CD14-positive monocyte (primary cell): ENCODE measurements around the gene KPNA3. TPM values are rescaled to one million over a fixed set of nuclear protein-coding genes. Genes with fewer than 3 reads are reported as not detected.

Experiments used
- DNase-seq, 3 donors: peaks; one replicate each; pipeline ENCODE4 v3.0.0-alpha.2; 2011 to 2022
- H2AFZ ChIP-seq: 2 replicates; pipeline ENCODE4 v1.6.0; 2012; ENCODE audit warnings: mild to moderate bottlenecking, low read depth, low read length, inconsistent platforms; ENCODE audit not compliant: insufficient read depth, poor library complexity, severe bottlenecking
- H3K27ac ChIP-seq, 2 donors: 1 replicate in 1 of 2; 2 replicates in 1 of 2; pipeline ENCODE4 v1.5.1; 2012 to 2013; ENCODE audit warnings: low read length in 2 of 2, control low read depth in 1 of 2, inconsistent platforms in 1 of 2, low read depth in 1 of 2, mild to moderate bottlenecking in 1 of 2
- H3K27me3 ChIP-seq, 2 donors: one replicate each; pipeline versions ENCODE4 v1.6.0 to v1.6.1; 2011 to 2013; ENCODE audit warnings: low read length in 2 of 2; ENCODE audit not compliant: control insufficient read depth in 2 of 2, insufficient read depth in 2 of 2
- H3K36me3 ChIP-seq, 2 donors: replicated peaks in 1 of 2; 1 replicate in 1 of 2; 2 replicates in 1 of 2; pipeline versions ENCODE4 v1.5.1 to v1.6.1; 2012 to 2013; ENCODE audit warnings: low read length in 2 of 2, control low read depth in 1 of 2, inconsistent platforms in 1 of 2, mild to moderate bottlenecking in 1 of 2; ENCODE audit not compliant: insufficient read depth in 2 of 2, control insufficient read depth in 1 of 2
- H3K4me1 ChIP-seq, 2 donors: 1 replicate in 1 of 2; 2 replicates in 1 of 2; pipeline versions ENCODE4 v1.5.1 to v1.6.1; 2012 to 2013; ENCODE audit warnings: low read length in 2 of 2, control low read depth in 1 of 2, inconsistent platforms in 1 of 2, mild to moderate bottlenecking in 1 of 2, moderate library complexity in 1 of 2; ENCODE audit not compliant: insufficient read depth in 2 of 2, control insufficient read depth in 1 of 2
- H3K4me2 ChIP-seq: replicated peaks from 2 replicates; pipeline ENCODE3; 2012; ENCODE audit warnings: low read length, moderate library complexity, mild to moderate bottlenecking; ENCODE audit not compliant: poor library complexity, severe bottlenecking; ENCODE audit errors: extremely low read depth
- H3K4me3 ChIP-seq, 3 experiments: fragments of 200-600 bp in 1 of 3; sonication (generic) in 1 of 3; replicated peaks in 1 of 3; 1 replicate in 2 of 3; 2 replicates in 1 of 3; pipeline ENCODE4 v1.5.1; 2011 to 2013; ENCODE audit warnings: low read length in 3 of 3, mild to moderate bottlenecking in 3 of 3, control low read depth in 2 of 3, low read depth in 2 of 3, inconsistent platforms in 1 of 3, moderate library complexity in 1 of 3
- H3K79me2 ChIP-seq: 2 replicates; pipeline ENCODE4 v1.6.0; 2012; ENCODE audit warnings: mild to moderate bottlenecking, control low read depth, inconsistent platforms, low read length, moderate library complexity; ENCODE audit not compliant: insufficient read depth
- H3K9ac ChIP-seq: 2 replicates; pipeline ENCODE4 v1.6.0; 2017; ENCODE audit warnings: low read length, mild to moderate bottlenecking; ENCODE audit not compliant: insufficient read depth, poor library complexity, severe bottlenecking
- H3K9me3 ChIP-seq, 2 donors: replicated peaks in 1 of 2; 1 replicate in 1 of 2; 2 replicates in 1 of 2; pipeline versions ENCODE4 v1.5.1 to v1.6.1; 2012 to 2013; ENCODE audit warnings: low read length in 2 of 2, control low read depth in 1 of 2; ENCODE audit not compliant: control insufficient read depth in 1 of 2, insufficient read depth in 1 of 2
- H4K20me1 ChIP-seq: 2 replicates; pipeline ENCODE4 v1.6.0; 2012; ENCODE audit warnings: mild to moderate bottlenecking, low read length, control low read depth, moderate library complexity; ENCODE audit not compliant: insufficient read depth
- H3K27ac Mint-ChIP-seq, 7 donors: one replicate each; pipeline ENCODE4 v1.8.0; 2020; ENCODE audit warnings: mild to moderate bottlenecking in 7 of 7, mixed read lengths in 7 of 7, moderate library complexity in 6 of 7, inconsistent platforms in 2 of 7
- H3K27me3 Mint-ChIP-seq, 3 donors: one replicate each; pipeline ENCODE4 v1.8.0; 2021 to 2022; ENCODE audit warnings: low read depth in 3 of 3, mild to moderate bottlenecking in 3 of 3, mixed read lengths in 3 of 3, moderate library complexity in 3 of 3, inconsistent platforms in 1 of 3
- H3K36me3 Mint-ChIP-seq, 2 donors: one replicate each; pipeline ENCODE4 v1.8.0; 2020; ENCODE audit warnings: mixed read lengths in 2 of 2, inconsistent platforms in 1 of 2, mild to moderate bottlenecking in 1 of 2
- H3K4me1 Mint-ChIP-seq: one replicate; pipeline ENCODE4 v1.8.0; 2020; ENCODE audit warnings: mild to moderate bottlenecking, mixed read lengths
- H3K4me3 Mint-ChIP-seq, 2 donors: one replicate each; pipeline ENCODE4 v1.8.0; 2020; ENCODE audit warnings: mild to moderate bottlenecking in 2 of 2, mixed read lengths in 2 of 2, moderate library complexity in 1 of 2
- H3K9me3 Mint-ChIP-seq, 7 donors: one replicate each; pipeline ENCODE4 v1.8.0; 2020 to 2022; ENCODE audit warnings: mixed read lengths in 7 of 7, mild to moderate bottlenecking in 6 of 7, moderate library complexity in 6 of 7, inconsistent platforms in 2 of 7
- CTCF ChIP-seq: fragments of 200-600 bp; IDR thresholded peaks from one replicate; pipeline ENCODE4 v1.8.0; 2022; ENCODE audit warnings: antibody characterized with exemption, mild to moderate bottlenecking
- WGBS: methylation state at CpG from one replicate; pipeline ENCODE4 v1.1.5; 2013; ENCODE audit warnings: missing lambda C conversion rate; ENCODE audit not compliant: insufficient coverage; 5-methylcytosine and 5-hydroxymethylcytosine counted together
- intact Hi-C, 2 donors: fragments of 100-400 bp; cut with micrococcal nuclease; formaldehyde crosslinking; loops; one replicate each; pipeline versions ENCODE4 v1.15.0 to v1.15.1; 2023
- polyA plus RNA-seq, 3 donors: library from polyadenylated mRNA; depleted of rRNA in 1 of 3; unstranded in 2 of 3; stranded (reverse) in 1 of 3; fragments of 300-500 nt in 2 of 3; fragments of >200 nt in 1 of 3; fragmentation: Illumina TruSeq in 2 of 3; gene quantifications; 1 replicate in 2 of 3; 2 replicates in 1 of 3; pipeline ENCODE4 v1.2.3, GENCODE V29; 2012 to 2021

KPNA3 gene
- polyA plus RNA-seq, 3 donors = 11.5 to 15.3 (median 12.8) TPM

- WGBS = 100% methylated on average over 4 of the region's 5 CpGs
- DNase-seq = no peak
- Histone ChIP-seq H3K4me3 (no peak overlapping the region), H3K4me2 (no peak overlapping the region), H3K36me3 (no peaks in the 10 kb centered on the region), H4K20me1 (no peaks in the 10 kb centered on the region), H3K27ac (no peak overlapping the region), H3K79me2 (no peaks in the 10 kb centered on the region), H3K27me3 (no peaks in the 10 kb centered on the region), H2AFZ (no peak overlapping the region), H3K9ac (no peak overlapping the region), H3K9me3 (no peaks in the 10 kb centered on the region), H3K4me1 (peaks cover 3 to 5% of the 10 kb centered on the region in 2 donors)
- Mint-ChIP-seq H3K4me1 (peaks cover 4% of the 10 kb centered on the region), H3K27ac (no peak overlapping the region), H3K4me3 (no peak overlapping the region), H3K9me3 (peaks cover 6 to 14% (median 11%) of the 10 kb centered on the region in 7 donors), H3K27me3 (peaks cover 0 to 4% (median 1%) of the 10 kb centered on the region in 3 donors), H3K36me3 (peaks cover 0 to 2% of the 10 kb centered on the region in 2 donors)
- no peak for TF ChIP-seq CTCF
- intact Hi-C loops = no loop called here
Measured at GRCh38 chr13:49833402-49833801, 40.9 kb upstream of the KPNA3 start.

GRCh38 chr13:49831455-49831854 is 39.0 kb upstream of the KPNA3 start:
- Mint-ChIP-seq H3K27me3 (peaks cover 0 to 4% (median 1%) of the 10 kb centered on the region in 3 donors), H3K4me3 (no peak overlapping the region), H3K4me1 (peaks cover 7% of the 10 kb centered on the region), H3K36me3 (peaks cover 0 to 2% of the 10 kb centered on the region in 2 donors), H3K9me3 (peaks cover 6 to 14% (median 11%) of the 10 kb centered on the region in 7 donors), H3K27ac (no peak overlapping the region)
- intact Hi-C loops = no loop called here
- Histone ChIP-seq H3K79me2 (no peaks in the 10 kb centered on the region), H3K36me3 (no peaks in the 10 kb centered on the region), H3K4me1 (peaks cover 3 to 10% of the 10 kb centered on the region in 2 donors), H4K20me1 (no peaks in the 10 kb centered on the region), H3K9me3 (no peaks in the 10 kb centered on the region), H3K4me2 (no peak overlapping the region), H3K9ac (no peak overlapping the region), H3K4me3 (no peak overlapping the region), H3K27ac (no peak overlapping the region), H2AFZ (peak overlapping the region; percentile 32), H3K27me3 (no peaks in the 10 kb centered on the region)
- WGBS = 11% methylated on average over 2 of the region's 4 CpGs
- DNase-seq = no peak
- no peak for TF ChIP-seq CTCF
